GM23338 (cell line): Measurements from ENCODE around the gene LMBR1L. TPM values are rescaled to one million over a fixed set of nuclear protein-coding genes. Genes with fewer than 3 reads are reported as not detected.

Source experiments
- ATAC-seq: fragments of 200-7000 bp; cut with Tn5 transposase; 3 replicates; pipeline ENCODE4 v1.9.1; 2020
- DNase-seq: peaks from one replicate; pipeline ENCODE4 v3.0.0-alpha.2; 2015; ENCODE audit warnings: low spot score
- H2AFZ ChIP-seq: fragments of 200-600 bp; sonication (generic); 2 replicates; pipeline ENCODE4 v1.8.0; 2016; ENCODE audit warnings: antibody characterized with exemption, mild to moderate bottlenecking, moderate library complexity
- H3F3A ChIP-seq: fragments of 200-600 bp; sonication (generic); replicated peaks from 2 replicates; pipeline ENCODE4 v1.8.0; 2017; ENCODE audit warnings: antibody characterized with exemption, mixed run types, low read depth
- H3K27ac ChIP-seq: fragments of 200-600 bp; sonication (generic); 2 replicates; pipeline ENCODE4 v1.6.1; 2016; ENCODE audit warnings: low read depth
- H3K27me3 ChIP-seq: fragments of 200-600 bp; sonication (generic); 2 replicates; pipeline ENCODE4 v1.8.0; 2016; ENCODE audit warnings: mild to moderate bottlenecking, mixed run types, moderate library complexity; ENCODE audit not compliant: insufficient read depth
- H3K36me3 ChIP-seq: fragments of 200-600 bp; sonication (generic); 2 replicates; pipeline ENCODE4 v1.8.0; 2016; ENCODE audit warnings: mild to moderate bottlenecking; ENCODE audit not compliant: insufficient read depth
- H3K4me1 ChIP-seq: fragments of 200-600 bp; sonication (generic); 2 replicates; pipeline ENCODE4 v1.8.0; 2016; ENCODE audit warnings: mild to moderate bottlenecking, moderate library complexity; ENCODE audit not compliant: insufficient read depth
- H3K4me2 ChIP-seq: fragments of 200-600 bp; sonication (generic); 2 replicates; pipeline ENCODE4 v1.7.1; 2017; ENCODE audit warnings: mixed run types
- H3K4me3 ChIP-seq: fragments of 200-600 bp; sonication (generic); 2 replicates; pipeline ENCODE4 v1.6.1; 2016; ENCODE audit warnings: mixed run types
- H3K79me2 ChIP-seq: fragments of 200-600 bp; sonication (generic); replicated peaks from 2 replicates; pipeline ENCODE4 v1.8.0; 2017; ENCODE audit warnings: mild to moderate bottlenecking; ENCODE audit not compliant: insufficient read depth
- H3K9me2 ChIP-seq: fragments of 200-600 bp; sonication (generic); 2 replicates; pipeline ENCODE4 v1.8.0; 2017; ENCODE audit not compliant: insufficient read depth
- H4K20me1 ChIP-seq: fragments of 200-600 bp; sonication (generic); replicated peaks from 2 replicates; pipeline ENCODE4 v1.8.0; 2017; ENCODE audit warnings: mild to moderate bottlenecking; ENCODE audit not compliant: insufficient read depth
- H3K27ac Mint-ChIP-seq: 2 replicates; pipeline ENCODE4 v1.8.0; 2020; ENCODE audit warnings: inconsistent platforms, mild to moderate bottlenecking, moderate library complexity, mixed read lengths
- H3K27me3 Mint-ChIP-seq: 3 replicates; pipeline ENCODE4 v1.8.0; 2022; ENCODE audit warnings: low read depth, mild to moderate bottlenecking, moderate library complexity, mixed read lengths, inconsistent platforms; ENCODE audit not compliant: insufficient read depth, poor library complexity
- H3K36me3 Mint-ChIP-seq: 3 replicates; pipeline ENCODE4 v1.8.0; 2021; ENCODE audit warnings: low read depth, mild to moderate bottlenecking, inconsistent platforms, moderate library complexity, mixed read lengths
- H3K4me1 Mint-ChIP-seq: 3 replicates; pipeline ENCODE4 v1.8.0; 2020; ENCODE audit warnings: mild to moderate bottlenecking, inconsistent platforms, mixed read lengths
- H3K4me3 Mint-ChIP-seq: 3 replicates; pipeline ENCODE4 v1.8.0; 2021; ENCODE audit warnings: moderate library complexity, mild to moderate bottlenecking, inconsistent platforms, mixed read lengths
- H3K9me3 Mint-ChIP-seq: 3 replicates; pipeline ENCODE4 v1.8.0; 2020; ENCODE audit warnings: moderate library complexity, mild to moderate bottlenecking, inconsistent platforms, mixed read lengths
- CREB1 ChIP-seq: fragments of 250-450 bp; sonication (Bioruptor Pico); IDR thresholded peaks from 2 replicates; pipeline ENCODE4 v1.5.0; 2020; ENCODE audit warnings: low read depth, mild to moderate bottlenecking, moderate library complexity
- EZH2 ChIP-seq: fragments of 200-600 bp; sonication (generic); IDR thresholded peaks from one replicate; pipeline ENCODE4 v1.8.0; 2017; ENCODE audit warnings: antibody characterized with exemption, mild to moderate bottlenecking, low read depth; ENCODE audit not compliant: unreplicated experiment
- EZH2phosphoT487 ChIP-seq: fragments of 200-600 bp; sonication (generic); IDR thresholded peaks from one replicate; pipeline ENCODE4 v1.8.1; 2018; ENCODE audit warnings: antibody characterized with exemption; ENCODE audit not compliant: unreplicated experiment
- JUNB ChIP-seq: IDR thresholded peaks from one replicate; pipeline ENCODE4 v1.6.1; 2016; ENCODE audit warnings: antibody characterized with exemption; ENCODE audit not compliant: unreplicated experiment
- NANOG ChIP-seq: IDR thresholded peaks from 2 replicates; pipeline ENCODE4 v1.6.1; 2016; ENCODE audit warnings: antibody characterized with exemption, borderline replicate concordance
- POLR2AphosphoS5 ChIP-seq: IDR thresholded peaks from 2 replicates; pipeline ENCODE4 v1.6.1; 2016; ENCODE audit warnings: antibody characterized with exemption, low read depth
- REST ChIP-seq: IDR thresholded peaks from one replicate; pipeline ENCODE4 v1.6.1; 2018; ENCODE audit warnings: antibody characterized with exemption; ENCODE audit not compliant: unreplicated experiment
- STAT1 ChIP-seq: IDR thresholded peaks from one replicate; pipeline ENCODE4 v1.6.1; 2016; ENCODE audit warnings: antibody characterized with exemption; ENCODE audit not compliant: unreplicated experiment
- ZNF114 ChIP-seq: fragments of 250-450 bp; sonication (Bioruptor Pico); IDR thresholded peaks from 2 replicates; pipeline ENCODE4 v1.5.0; 2020; ENCODE audit warnings: mild to moderate bottlenecking, moderate library complexity
- ZNF331 ChIP-seq: fragments of 250-450 bp; sonication (Bioruptor Pico); IDR thresholded peaks from 2 replicates; pipeline ENCODE4 v1.5.0; 2020; ENCODE audit warnings: low read depth, mild to moderate bottlenecking, moderate library complexity
- polyA plus RNA-seq: library from polyadenylated mRNA; unstranded; fragments of >200 nt; fragmentation: Nextera tagmentation; extraction: Ambion mirVana; gene quantifications from 2 replicates; pipeline ENCODE4 v1.2.1, GENCODE V29; 2016
- total RNA-seq: library from RNA; depleted of rRNA; stranded (reverse); fragments of >200 nt; shearing (Covaris generic); gene quantifications from 2 replicates; pipeline ENCODE4 v1.2.3, GENCODE V29; 2014

LMBR1L gene
- total and polyA plus RNA-seq, 2 experiments from 2014 or later = 19.8 to 57.0 TPM

GRCh38 chr12:49086116-49086515 lies 24.5 kb downstream of the LMBR1L start:
- ATAC-seq (no peak), DNase-seq (no peak)
- Histone ChIP-seq H3K4me3 (no peak overlapping the region), H3F3A (peaks cover 5% of the 10 kb centered on the region; the same call in 1 of the 2 replicates), H3K36me3 (no peaks in the 10 kb centered on the region), H4K20me1 (peaks cover 4% of the 10 kb centered on the region), H3K79me2 (no peaks in the 10 kb centered on the region), H3K27ac (no peak overlapping the region), H3K4me1 (peaks cover 16% of the 10 kb centered on the region), H2AFZ (no peak overlapping the region), H3K4me2 (no peak overlapping the region), H3K27me3 (peaks cover 60% of the 10 kb centered on the region), H3K9me2 (no peaks in the 10 kb centered on the region)
- H3K36me3 Mint-ChIP-seq = no peaks in the 10 kb centered on the region; the same call in 2 of the 3 replicates
- H3K27ac Mint-ChIP-seq = no peak overlapping the region
- no peak overlapping the region for H3K4me3 Mint-ChIP-seq
- H3K4me1 Mint-ChIP-seq = peaks cover 19% of the 10 kb centered on the region
- H3K9me3 Mint-ChIP-seq = no peaks in the 10 kb centered on the region
- TF ChIP-seq CREB1 = no peak
- no peak for TF ChIP-seq POLR2AphosphoS5
- TF ChIP-seq REST = no peak
- no peak for TF ChIP-seq ZNF114 (CRISPR knock-in tag)
- no peak for TF ChIP-seq EZH2
- no peak for TF ChIP-seq ZNF331 (CRISPR knock-in tag)
- H3K27me3 Mint-ChIP-seq = peaks cover 39% of the 10 kb centered on the region

- H3K36me3 ChIP-seq = no peaks in the 10 kb centered on the region
- no peaks in the 10 kb centered on the region for H3K9me2 ChIP-seq
- H3K4me1 ChIP-seq = peaks cover 11% of the 10 kb centered on the region
- H3K4me2 ChIP-seq = no peak overlapping the region
- TF ChIP-seq ZNF331 (CRISPR knock-in tag) (no peak), JUNB (no peak), STAT1 (no peak)
- Mint-ChIP-seq H3K36me3 (no peaks in the 10 kb centered on the region), H3K27ac (no peak overlapping the region), H3K4me1 (peaks cover 9% of the 10 kb centered on the region), H3K4me3 (no peak overlapping the region), H3K9me3 (no peaks in the 10 kb centered on the region), H3K27me3 (peaks cover 25% of the 10 kb centered on the region)
- peaks cover 43% of the 10 kb centered on the region for H3K27me3 ChIP-seq
- H4K20me1 ChIP-seq = peaks cover 4% of the 10 kb centered on the region
- H3K4me3 ChIP-seq = no peak overlapping the region
- peaks cover 5% of the 10 kb centered on the region; the same call in 1 of the 2 replicates for H3F3A ChIP-seq
- H2AFZ ChIP-seq = no peak overlapping the region
- no peak overlapping the region for H3K27ac ChIP-seq
- ATAC-seq = no peak
- no peaks in the 10 kb centered on the region for H3K79me2 ChIP-seq
- no peak for DNase-seq
These were observed 26.2 kb downstream of the LMBR1L start for GRCh38 chr12:49084438-49084837.

- peaks cover 4% of the 10 kb centered on the region for H3K27me3 Mint-ChIP-seq
- H3K27ac Mint-ChIP-seq = no peak overlapping the region
- H3K4me3 Mint-ChIP-seq = no peak overlapping the region
- H2AFZ ChIP-seq = no peak overlapping the region
- DNase-seq (no peak), ATAC-seq (no peak)
- H3K4me1 Mint-ChIP-seq = no peaks in the 10 kb centered on the region
- H3K4me3 ChIP-seq = no peak overlapping the region
- H3K79me2 ChIP-seq = no peaks in the 10 kb centered on the region
- no peaks in the 10 kb centered on the region for H3K9me2 ChIP-seq
- H3K36me3 Mint-ChIP-seq = no peaks in the 10 kb centered on the region
- no peaks in the 10 kb centered on the region for H3K36me3 ChIP-seq
- no peaks in the 10 kb centered on the region for H3F3A ChIP-seq
- no peak overlapping the region for H3K4me2 ChIP-seq
- no peaks in the 10 kb centered on the region for H4K20me1 ChIP-seq
- no peaks in the 10 kb centered on the region for H3K9me3 Mint-ChIP-seq
- no peaks in the 10 kb centered on the region for H3K4me1 ChIP-seq
- no peak overlapping the region for H3K27ac ChIP-seq
- 0 out of 2 replicates have a peak, but pooled peaks cover 10% of the 10 kb centered on the region for H3K27me3 ChIP-seq
- TF ChIP-seq EZH2phosphoT487 (no peak), STAT1 (no peak), JUNB (no peak), EZH2 (no peak), REST (no peak), NANOG (no peak), ZNF114 (CRISPR knock-in tag) (no peak)
These were observed 30.9 kb downstream of the LMBR1L start for GRCh38 chr12:49079793-49080192.
